Measurements from ENCODE around the gene CACNA2D3.

The CACNA2D3 gene

GRCh38 chr3:54206874-54207273 lies 84.5 kb downstream of the CACNA2D3 start:
- Histone ChIP-seq H2AFZ (ENCODE audit: low read depth, low read length, severe bottlenecking) (no peak overlapping the region), H3K79me2 (ENCODE audit: insufficient read depth, low read length) (no peaks in the 10 kb centered on the region), H3K9ac (ENCODE audit: low read length) (no peak overlapping the region), H3F3A (ENCODE audit: insufficient read depth) (no peaks in the 10 kb centered on the region), H3K4me2 (ENCODE audit: low read depth, low read length, poor library complexity, severe bottlenecking) (no peak overlapping the region), H3K27ac (ENCODE audit: low read depth, low read length) (no peak overlapping the region), H3K36me3 (ENCODE audit: low read length) (no peaks in the 10 kb centered on the region), H3K4me3 (ENCODE audit: insufficient read depth, low read length, poor library complexity, severe bottlenecking) (no peak overlapping the region), H3K27me3 (ENCODE audit: low read length) (no peaks in the 10 kb centered on the region), H3K9me3 (ENCODE audit: insufficient read depth, low read length) (no peaks in the 10 kb centered on the region), H4K20me1 (ENCODE audit: low read depth, low read length) (no peaks in the 10 kb centered on the region), H3K9me2 (replicated peaks; ENCODE audit: insufficient read depth, low read length) (no peaks in the 10 kb centered on the region)
- TF ChIP-seq CTCF (IDR thresholded peaks at IDR 0.05; ENCODE audit: insufficient read depth, low read length, poor library complexity, severe bottlenecking) (no peak), EZH2phosphoT487 (conservative IDR thresholded peaks at IDR 0.05; ENCODE audit: low read length) (no peak)

- H3K9me3 ChIP-seq (ENCODE audit: insufficient read depth, low read length) = peaks cover 3% of the 10 kb centered on the region; the same call in 1 of the 2 replicates
- no peaks in the 10 kb centered on the region for H3F3A ChIP-seq (ENCODE audit: insufficient read depth)
- no peaks in the 10 kb centered on the region for H3K9me2 ChIP-seq (replicated peaks; ENCODE audit: insufficient read depth, low read length)
- no peaks in the 10 kb centered on the region for H3K27me3 ChIP-seq (ENCODE audit: low read length)
- H3K36me3 ChIP-seq (ENCODE audit: low read length) = no peaks in the 10 kb centered on the region
- no peak overlapping the region for H3K27ac ChIP-seq (ENCODE audit: low read depth, low read length)
- H3K4me2 ChIP-seq (ENCODE audit: low read depth, low read length, poor library complexity, severe bottlenecking) = no peak overlapping the region
- TF ChIP-seq CTCF (IDR thresholded peaks at IDR 0.05; ENCODE audit: insufficient read depth, low read length, poor library complexity, severe bottlenecking) (no peak), EZH2phosphoT487 (conservative IDR thresholded peaks at IDR 0.05; ENCODE audit: low read length) (no peak)
- H4K20me1 ChIP-seq (ENCODE audit: low read depth, low read length) = no peaks in the 10 kb centered on the region
- H2AFZ ChIP-seq (ENCODE audit: low read depth, low read length, severe bottlenecking) = no peak overlapping the region
- no peak overlapping the region for H3K4me3 ChIP-seq (ENCODE audit: insufficient read depth, low read length, poor library complexity, severe bottlenecking)
- H3K79me2 ChIP-seq (ENCODE audit: insufficient read depth, low read length) = no peaks in the 10 kb centered on the region
- H3K9ac ChIP-seq (ENCODE audit: low read length) = no peak overlapping the region
These were observed 88.7 kb downstream of the CACNA2D3 start for GRCh38 chr3:54211097-54211496.

GRCh38 chr3:54212723-54213122 lies 90.4 kb downstream of the CACNA2D3 start:
- H3K9me2 ChIP-seq (replicated peaks; ENCODE audit: insufficient read depth, low read length) = no peaks in the 10 kb centered on the region
- H3K27me3 ChIP-seq (ENCODE audit: low read length) = no peaks in the 10 kb centered on the region
- no peaks in the 10 kb centered on the region for H4K20me1 ChIP-seq (ENCODE audit: low read depth, low read length)
- H2AFZ ChIP-seq (ENCODE audit: low read depth, low read length, severe bottlenecking) = no peak overlapping the region
- no peak for TF ChIP-seq CTCF (IDR thresholded peaks at IDR 0.05; ENCODE audit: insufficient read depth, low read length, poor library complexity, severe bottlenecking)
- TF ChIP-seq EZH2phosphoT487 (conservative IDR thresholded peaks at IDR 0.05; ENCODE audit: low read length) = no peak
- no peak overlapping the region for H3K4me3 ChIP-seq (ENCODE audit: insufficient read depth, low read length, poor library complexity, severe bottlenecking)
- H3K79me2 ChIP-seq (ENCODE audit: insufficient read depth, low read length) = no peaks in the 10 kb centered on the region
- H3K36me3 ChIP-seq (ENCODE audit: low read length) = no peaks in the 10 kb centered on the region
- no peaks in the 10 kb centered on the region for H3F3A ChIP-seq (ENCODE audit: insufficient read depth)
- no peak overlapping the region for H3K4me2 ChIP-seq (ENCODE audit: low read depth, low read length, poor library complexity, severe bottlenecking)
- H3K9me3 ChIP-seq (ENCODE audit: insufficient read depth, low read length) = peaks cover 3% of the 10 kb centered on the region; the same call in 1 of the 2 replicates
- H3K9ac ChIP-seq (ENCODE audit: low read length) = no peak overlapping the region
- no peak overlapping the region for H3K27ac ChIP-seq (ENCODE audit: low read depth, low read length)

All from SU-DHL-6 (cell line).